Prostate gland (tissue), 2 donors: ENCODE data around the gene CD274. TPM values are rescaled to one million over a fixed set of nuclear protein-coding genes. Genes with fewer than 3 reads are reported as not detected.
"Not testable (repeated sequence)": the region's sequence is repeated elsewhere in the genome, so short reads cannot be mapped to it uniquely, and the experiment has no call there.

Experiments used
- DNase-seq: peaks from one replicate; pipeline ENCODE4 v3.0.0-alpha.2; 2019; ENCODE audit warnings: low spot score
- H3K27ac ChIP-seq, 2 donors: fragments of 200-600 bp; sonication (generic); 2 replicates each; pipeline ENCODE4 v1.5.1; 2017 to 2019
- H3K27me3 ChIP-seq: fragments of 200-600 bp; sonication (generic); replicated peaks from 2 replicates; pipeline ENCODE4 v1.5.1; 2019; ENCODE audit not compliant: insufficient read depth
- H3K36me3 ChIP-seq, 2 donors: fragments of 200-600 bp; sonication (generic); 1 replicate in 1 of 2; 2 replicates in 1 of 2; pipeline versions ENCODE4 v1.5.1 to v1.8.1; 2017 to 2019
- H3K4me1 ChIP-seq: fragments of 200-600 bp; sonication (generic); replicated peaks from 2 replicates; pipeline ENCODE4 v1.5.1; 2019
- H3K4me3 ChIP-seq, 2 donors: fragments of 200-600 bp; sonication (generic); 2 replicates each; pipeline ENCODE4 v1.5.1; 2017 to 2019
- H3K9me3 ChIP-seq: fragments of 200-600 bp; sonication (generic); 2 replicates; pipeline ENCODE4 v1.5.1; 2017
- POLR2A ChIP-seq: fragments of 450-650 bp; IDR thresholded peaks from one replicate; pipeline ENCODE4 v1.6.1; 2016; ENCODE audit warnings: antibody characterized with exemption, mild to moderate bottlenecking
- POLR2AphosphoS5 ChIP-seq: sonication (generic); formaldehyde crosslinking; IDR thresholded peaks from one replicate; pipeline ENCODE4 v1.6.1; 2017; ENCODE audit warnings: antibody characterized with exemption
- WGBS: methylation state at CpG from one replicate; pipeline ENCODE4 v1.1.5; 2018; 5-methylcytosine and 5-hydroxymethylcytosine counted together
- intact Hi-C: fragments of 100-400 bp; cut with DNase I; formaldehyde crosslinking; loops from one replicate; pipeline ENCODE4 v1.14.2; 2022
- total RNA-seq, 2 donors: library from RNA; depleted of rRNA; stranded (reverse); fragments of >200 nt; gene quantifications; one replicate each; pipeline ENCODE4 v1.1.0, GENCODE V29; 2016
- TF ChIP-seq, protein P1 (sequence below), 4 experiments: fragments of 200-600 bp in 2 of 4; fragments of 450-650 bp in 2 of 4; sonication (generic) in 2 of 4; IDR thresholded peaks; 1 replicate in 3 of 4; 2 replicates in 1 of 4; pipeline ENCODE4 v1.5.1; 2016 to 2019; ENCODE audit warnings: antibody characterized with exemption in 4 of 4, mild to moderate bottlenecking in 2 of 4, moderate library complexity in 2 of 4

CD274 gene
- total RNA-seq, 2 donors from 2014 or later, result 0.82 to 1.9 TPM

DNA sequence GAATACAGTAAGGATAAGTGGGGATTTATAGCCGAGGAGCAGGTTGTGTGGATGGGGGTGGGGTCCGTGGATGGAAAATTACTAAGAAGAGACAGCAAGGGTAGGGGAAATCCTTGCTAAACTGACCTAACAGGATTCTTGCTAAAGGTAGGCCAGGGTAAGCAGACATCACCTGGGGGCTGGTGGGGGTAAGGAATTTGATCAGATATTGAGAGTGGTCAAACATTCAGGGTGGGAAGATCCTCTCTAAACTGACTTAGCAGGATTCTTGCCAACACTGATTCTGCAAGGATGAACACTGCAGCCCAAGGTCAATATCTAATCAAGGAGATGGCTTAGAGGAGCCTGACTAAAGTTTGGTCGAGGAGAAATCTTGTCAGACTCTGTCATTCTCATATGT, 9.9 kb upstream of the CD274 start:
- H3K27ac ChIP-seq, result no peak overlapping the region
- intact Hi-C loops, result loop anchor here (10.0 kb wide), 1 partner anchor 676 kb away; no protein-coding TSS in a partner anchor
- H3K4me3 ChIP-seq, result no peak overlapping the region
- no peaks in the 10 kb centered on the region for H3K27me3 ChIP-seq
- 65% methylated on average over 3 of the region's 3 CpGs for WGBS
- TF ChIP-seq POLR2AphosphoS5 (no peak), POLR2A (no peak)
- TF ChIP-seq, protein P1, sequence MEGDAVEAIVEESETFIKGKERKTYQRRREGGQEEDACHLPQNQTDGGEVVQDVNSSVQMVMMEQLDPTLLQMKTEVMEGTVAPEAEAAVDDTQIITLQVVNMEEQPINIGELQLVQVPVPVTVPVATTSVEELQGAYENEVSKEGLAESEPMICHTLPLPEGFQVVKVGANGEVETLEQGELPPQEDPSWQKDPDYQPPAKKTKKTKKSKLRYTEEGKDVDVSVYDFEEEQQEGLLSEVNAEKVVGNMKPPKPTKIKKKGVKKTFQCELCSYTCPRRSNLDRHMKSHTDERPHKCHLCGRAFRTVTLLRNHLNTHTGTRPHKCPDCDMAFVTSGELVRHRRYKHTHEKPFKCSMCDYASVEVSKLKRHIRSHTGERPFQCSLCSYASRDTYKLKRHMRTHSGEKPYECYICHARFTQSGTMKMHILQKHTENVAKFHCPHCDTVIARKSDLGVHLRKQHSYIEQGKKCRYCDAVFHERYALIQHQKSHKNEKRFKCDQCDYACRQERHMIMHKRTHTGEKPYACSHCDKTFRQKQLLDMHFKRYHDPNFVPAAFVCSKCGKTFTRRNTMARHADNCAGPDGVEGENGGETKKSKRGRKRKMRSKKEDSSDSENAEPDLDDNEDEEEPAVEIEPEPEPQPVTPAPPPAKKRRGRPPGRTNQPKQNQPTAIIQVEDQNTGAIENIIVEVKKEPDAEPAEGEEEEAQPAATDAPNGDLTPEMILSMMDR (IDR thresholded peaks at IDR 0.05), result no peak
- H3K4me1 ChIP-seq, result peaks cover 2% of the 10 kb centered on the region
- DNase-seq, result no peak
- no peaks in the 10 kb centered on the region for H3K9me3 ChIP-seq
- H3K36me3 ChIP-seq, result no peaks in the 10 kb centered on the region

DNA sequence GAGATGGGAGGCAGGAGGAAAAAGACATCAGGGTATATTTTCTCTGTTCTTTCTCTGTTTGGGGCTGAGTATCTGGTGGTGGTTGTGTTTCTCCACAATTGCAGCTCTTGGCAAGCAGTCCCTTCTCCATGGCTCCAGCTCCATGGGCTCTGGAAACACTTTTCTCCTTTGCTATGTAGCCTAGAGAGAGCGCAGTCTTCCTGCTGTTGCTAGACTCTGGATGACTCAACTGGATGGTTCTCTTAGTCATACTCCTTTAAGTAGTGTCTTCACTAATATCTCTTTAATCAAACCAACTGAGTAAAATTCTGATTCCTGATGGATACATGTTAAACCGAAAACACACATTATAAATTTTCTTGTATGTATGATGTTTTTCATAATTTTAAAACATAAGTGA, 9.3 kb upstream of the CD274 start:
- intact Hi-C loops, result loop anchor here (10.0 kb wide), 1 partner anchor 676 kb away; no protein-coding TSS in a partner anchor

DNA sequence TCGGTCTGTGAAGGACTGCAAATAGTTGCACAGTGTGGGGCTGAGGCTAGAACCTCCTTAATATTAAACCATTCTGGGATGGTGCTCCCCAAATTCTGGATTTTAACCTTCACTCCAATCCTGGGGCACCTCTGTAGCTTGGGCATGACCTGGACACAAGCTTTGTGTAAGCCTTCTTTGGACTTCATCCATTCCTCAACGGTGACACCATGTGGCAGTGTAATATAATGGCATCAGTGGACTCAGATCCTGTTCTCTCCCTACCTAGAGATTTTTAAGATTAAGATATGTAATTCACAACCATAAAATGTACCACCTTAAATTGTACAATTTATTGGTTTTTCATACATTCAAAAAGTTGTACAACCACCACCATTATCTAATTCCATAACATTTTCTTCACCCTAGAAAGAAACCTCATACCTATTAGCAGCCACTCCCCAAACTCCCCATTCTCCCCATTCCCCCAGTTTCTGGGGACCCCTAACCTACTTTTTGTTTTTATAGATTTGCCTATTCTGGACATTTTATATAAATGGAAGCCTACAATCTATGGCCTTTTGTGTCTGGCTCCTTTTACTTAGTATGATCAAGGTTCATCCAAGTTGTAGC, 7.8 kb upstream of the CD274 start:
- 50% methylated on average over 2 of the region's 2 CpGs for whole genome bisulfite sequencing
- Histone ChIP-seq H3K4me3 (no peak overlapping the region), H3K36me3 (no peaks in the 10 kb centered on the region), H3K4me1 (peaks cover 2% of the 10 kb centered on the region), H3K27ac (no peak overlapping the region), H3K9me3 (no peaks in the 10 kb centered on the region), H3K27me3 (no peaks in the 10 kb centered on the region)
- intact Hi-C loops, result loop anchor here (10.0 kb wide), 1 partner anchor 678 kb away; no protein-coding TSS in a partner anchor
- peak; percentile 27 for DNase-seq
- no peak for TF ChIP-seq POLR2AphosphoS5
- TF ChIP-seq, protein P1 (IDR thresholded peaks at IDR 0.05), result peak in 2 of 4 experiments; percentile 54 to 58

More for the DNA sequence above, 9.3 kb upstream of the CD274 start:
- Histone ChIP-seq H3K27ac (no peak overlapping the region), H3K4me3 (no peak overlapping the region), H3K27me3 (no peaks in the 10 kb centered on the region), H3K4me1 (peaks cover 2% of the 10 kb centered on the region), H3K36me3 (no peaks in the 10 kb centered on the region), H3K9me3 (no peaks in the 10 kb centered on the region)
- no peak for DNase-seq
- TF ChIP-seq POLR2A (no peak), POLR2AphosphoS5 (no peak)
- TF ChIP-seq, protein P1 (IDR thresholded peaks at IDR 0.05), result no peak
- WGBS, result 91% methylated on average over 2 of the region's 2 CpGs

DNA sequence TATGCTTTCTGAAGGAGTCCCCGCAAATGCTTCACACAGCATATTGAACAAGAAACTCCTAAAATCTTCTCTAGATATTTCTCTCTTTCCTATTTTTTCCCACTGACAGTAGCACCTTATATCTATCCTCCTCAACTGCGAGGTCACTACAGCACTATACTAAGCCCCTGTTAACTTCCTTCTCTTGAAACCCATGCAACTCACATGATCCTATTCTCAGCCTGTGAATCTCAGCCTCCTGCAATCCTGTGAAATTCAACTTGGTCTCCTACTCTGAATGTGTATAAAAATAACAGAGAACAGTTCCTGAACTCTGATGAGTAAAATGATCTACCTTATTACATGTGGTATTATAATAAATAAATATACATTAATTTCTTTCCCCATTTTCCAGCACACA, 6.5 kb upstream of the CD274 start:
- no peak for DNase-seq
- Histone ChIP-seq H3K27ac (no peak overlapping the region), H3K4me1 (no peaks in the 10 kb centered on the region), H3K36me3 (no peaks in the 10 kb centered on the region), H3K4me3 (no peak overlapping the region), H3K9me3 (no peaks in the 10 kb centered on the region), H3K27me3 (no peaks in the 10 kb centered on the region)
- intact Hi-C loops, result loop anchor here (10.0 kb wide), 1 partner anchor 679 kb away; no protein-coding TSS in a partner anchor
- WGBS, result 64% methylated on average over 2 of the region's 2 CpGs
- TF ChIP-seq, protein P1 (IDR thresholded peaks at IDR 0.05), result no peak
- no peak for TF ChIP-seq POLR2A
- no peak for TF ChIP-seq POLR2AphosphoS5

DNA sequence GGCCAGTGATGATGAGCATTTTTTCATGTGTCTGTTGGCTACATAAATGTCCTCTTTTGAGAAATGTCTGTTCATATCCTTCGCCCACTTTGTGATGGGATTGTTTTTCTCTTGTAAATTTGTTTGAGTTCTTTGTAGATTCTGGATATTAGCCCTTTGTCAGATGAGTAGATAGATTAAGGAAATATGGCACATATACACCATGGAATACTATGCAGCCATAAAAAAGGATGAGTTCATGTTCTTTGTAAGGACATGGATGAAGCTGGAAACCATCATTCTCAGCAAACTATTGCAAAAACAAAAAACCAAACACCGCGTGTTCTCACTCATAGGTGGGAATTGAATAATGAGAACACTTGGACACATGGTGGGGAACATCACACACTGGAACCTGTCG, 5.2 kb upstream of the CD274 start:
- H3K27me3 ChIP-seq, DNase-seq, H3K4me3 ChIP-seq, H3K4me1 ChIP-seq, H3K9me3 ChIP-seq, H3K36me3 ChIP-seq, H3K27ac ChIP-seq: not testable (repeated sequence)
- intact Hi-C loops, result loop anchor here (10.0 kb wide), 1 partner anchor 680 kb away; no protein-coding TSS in a partner anchor
- 85% methylated on average over 4 of the region's 4 CpGs for WGBS
